A673 (cell line): ENCODE measurements around the gene POU4F1. TPM values are rescaled to one million over a fixed set of nuclear protein-coding genes. Genes with fewer than 3 reads are reported as not detected.

Source experiments
- BruUV-seq: library from RNA; stranded (reverse); fragments of 400-500 nt; replicated peaks from 2 replicates; lab custom pipeline; 2021; lab: Mats Ljungman, UMichigan
- CTCF ChIA-PET: fragments of 300-600 bp; sonication (Branson Sonifier 250); formaldehyde crosslinking; loops from one replicate; lab custom pipeline; 2022; ENCODE audit warnings: antibody characterized with exemption; lab: Charles Lee
- POLR2A ChIA-PET: fragments of 300-600 bp; sonication (Branson Sonifier 250); formaldehyde crosslinking; loops from one replicate; lab custom pipeline; 2022; ENCODE audit warnings: antibody characterized with exemption; ENCODE audit not compliant: low non-redundant PET; lab: Charles Lee
- DNase-seq: peaks from one replicate; pipeline ENCODE4 v3.0.0-alpha.2; 2015; ENCODE audit warnings: low spot score
- H3K27ac ChIP-seq: fragments of 200-600 bp; sonication (generic); 2 replicates; pipeline ENCODE4 v1.5.1; 2016; ENCODE audit warnings: mixed run types, low read depth, mild to moderate bottlenecking, mixed read lengths, antibody characterized with exemption, low read length; ENCODE audit not compliant: poor library complexity, severe bottlenecking
- H3K27me3 ChIP-seq: fragments of 200-600 bp; sonication (generic); replicated peaks from 2 replicates; pipeline ENCODE4 v1.6.1; 2017; ENCODE audit warnings: mixed run types, low read depth, mild to moderate bottlenecking, mixed read lengths, antibody characterized with exemption, low read length; ENCODE audit not compliant: insufficient read depth, poor library complexity
- H3K36me3 ChIP-seq: fragments of 200-600 bp; sonication (generic); 2 replicates; pipeline ENCODE4 v1.6.1; 2016; ENCODE audit warnings: mixed run types, mild to moderate bottlenecking, mixed read lengths, antibody characterized with exemption, low read length; ENCODE audit not compliant: insufficient read depth, poor library complexity, severe bottlenecking
- H3K4me1 ChIP-seq: fragments of 200-600 bp; sonication (generic); 2 replicates; pipeline ENCODE4 v1.6.1; 2017; ENCODE audit warnings: mixed run types, mild to moderate bottlenecking, mixed read lengths, antibody characterized with exemption, low read length; ENCODE audit not compliant: insufficient read depth, poor library complexity, severe bottlenecking
- H3K4me3 ChIP-seq: fragments of 200-600 bp; sonication (generic); 2 replicates; pipeline ENCODE4 v1.5.1; 2016; ENCODE audit warnings: low read depth, mixed run types, mild to moderate bottlenecking, mixed read lengths, low read length; ENCODE audit not compliant: poor library complexity, severe bottlenecking
- H3K9me3 ChIP-seq: fragments of 200-600 bp; sonication (generic); 2 replicates; pipeline ENCODE4 v1.6.1; 2016; ENCODE audit warnings: mixed run types, low read depth, mild to moderate bottlenecking, mixed read lengths, antibody characterized with exemption, low read length; ENCODE audit not compliant: poor library complexity, severe bottlenecking
- CTCF ChIP-seq: fragments of 300-800, 200-600 bp; sonication (generic); conservative IDR thresholded peaks from 2 replicates; pipeline ENCODE4 v1.5.1; 2017; ENCODE audit warnings: low read depth, mild to moderate bottlenecking, antibody characterized with exemption, low read length, moderate library complexity, mixed read lengths
- EZH2 ChIP-seq: fragments of 200-600 bp; sonication (generic); IDR thresholded peaks from 2 replicates; pipeline ENCODE4 v1.6.1; 2017; ENCODE audit warnings: borderline replicate concordance, low read depth, mild to moderate bottlenecking, mixed read lengths, antibody characterized with exemption, low read length; ENCODE audit not compliant: poor library complexity, severe bottlenecking
- intact Hi-C: fragments of 100-400 bp; cut with micrococcal nuclease; formaldehyde crosslinking; loops from one replicate; pipeline ENCODE4 v1.10.0; 2022; ENCODE audit not compliant: unreplicated experiment
- total RNA-seq: library from RNA; stranded (reverse); gene quantifications from 2 replicates; pipeline ENCODE4 v1.2.3, GENCODE V29; 2021

The POU4F1 gene
- total RNA-seq, 1 experiment from 2014 or later, result 12.6 TPM

- ChIA-PET CTCF (no interaction called here), POLR2A (no interaction called here)
- no TSS peak for BruUV-seq
- TF ChIP-seq EZH2, result no peak
- TF ChIP-seq CTCF, result no peak
- Histone ChIP-seq H3K27me3 (no peaks in the 10 kb centered on the region), H3K36me3 (no peaks in the 10 kb centered on the region), H3K4me1 (no peaks in the 10 kb centered on the region), H3K4me3 (no peak overlapping the region), H3K27ac (no peak overlapping the region), H3K9me3 (no peaks in the 10 kb centered on the region)
- DNase-seq, result no peak
- intact Hi-C loops, result no loop called here
Measured at GRCh38 chr13:78572459-78572858, 30.9 kb downstream of the POU4F1 start.

GRCh38 chr13:78569029-78569428 is 34.3 kb downstream of the POU4F1 start:
- TF ChIP-seq EZH2, result no peak
- TF ChIP-seq CTCF, result no peak
- intact Hi-C loops, result no loop called here
- ChIA-PET CTCF (no interaction called here), POLR2A (no interaction called here)
- H3K27ac ChIP-seq, result no peak overlapping the region
- H3K4me3 ChIP-seq, result no peak overlapping the region
- H3K4me1 ChIP-seq, result no peaks in the 10 kb centered on the region
- no TSS peak for BruUV-seq
- no peak for DNase-seq
- H3K9me3 ChIP-seq, result no peaks in the 10 kb centered on the region
- no peaks in the 10 kb centered on the region for H3K36me3 ChIP-seq
- H3K27me3 ChIP-seq, result no peaks in the 10 kb centered on the region

- BruUV-seq, result no TSS peak
- CTCF ChIA-PET, result no interaction called here
Measured at GRCh38 chr13:78566631-78567030, 36.7 kb downstream of the POU4F1 start.

More at GRCh38 chr13:78566631-78567030, 36.7 kb downstream of the POU4F1 start:
- H3K4me1 ChIP-seq, result no peaks in the 10 kb centered on the region
- intact Hi-C loops, result no loop called here
- no peaks in the 10 kb centered on the region for H3K9me3 ChIP-seq
- H3K36me3 ChIP-seq, result no peaks in the 10 kb centered on the region
- H3K27me3 ChIP-seq, result peaks cover 6% of the 10 kb centered on the region
- no peak for DNase-seq
- TF ChIP-seq CTCF (no peak), EZH2 (no peak)
- H3K4me3 ChIP-seq, result no peak overlapping the region
- POLR2A ChIA-PET, result no interaction called here
- H3K27ac ChIP-seq, result no peak overlapping the region
